Thyroid gland (tissue), 4 donors: ENCODE results near the gene FIBP. TPM values are rescaled to one million over a fixed set of nuclear protein-coding genes. Genes with fewer than 3 reads are reported as not detected.
A peak's percentile ranks its signal among the peaks of the same experiment; 100 is the strongest.

Source experiments
- DNase-seq, 2 donors: peaks; one replicate each; pipeline ENCODE4 v3.0.0-alpha.2; 2019
- H3K27ac ChIP-seq, 3 donors: fragments of 200-600 bp; sonication (generic); 1 replicate in 2 of 3; 2 replicates in 1 of 3; pipeline ENCODE4 v1.5.1; 2016 to 2019; ENCODE audit warnings: mild to moderate bottlenecking in 1 of 3, moderate library complexity in 1 of 3
- H3K27me3 ChIP-seq: fragments of 200-600 bp; sonication (generic); one replicate; pipeline ENCODE4 v1.5.1; 2019
- H3K36me3 ChIP-seq, 2 donors: fragments of 200-600 bp; sonication (generic); one replicate each; pipeline ENCODE4 v1.5.1; 2016 to 2019
- H3K4me1 ChIP-seq, 2 donors: fragments of 200-600 bp; sonication (generic); one replicate each; pipeline ENCODE4 v1.5.1; 2017 to 2019
- H3K4me3 ChIP-seq, 3 donors: fragments of 200-600 bp; sonication (generic); replicated peaks in 1 of 3; 1 replicate in 2 of 3; 2 replicates in 1 of 3; pipeline ENCODE4 v1.5.1; 2016; ENCODE audit warnings: mild to moderate bottlenecking in 1 of 3
- H3K9me3 ChIP-seq: fragments of 200-600 bp; sonication (generic); one replicate; pipeline ENCODE4 v1.5.1; 2017
- POLR2A ChIP-seq, 2 donors: fragments of 450-650 bp; IDR thresholded peaks; one replicate each; pipeline ENCODE4 v1.6.1; 2017; ENCODE audit warnings: antibody characterized with exemption in 2 of 2, mild to moderate bottlenecking in 2 of 2, moderate library complexity in 1 of 2
- WGBS, 2 donors: methylation state at CpG; one replicate each; pipeline ENCODE4 v1.1.5; 2017; 5-methylcytosine and 5-hydroxymethylcytosine counted together
- intact Hi-C: fragments of 100-400 bp; cut with DNase I; formaldehyde crosslinking; loops from one replicate; pipeline ENCODE4 v1.15.1; 2023
- total RNA-seq, 4 donors: library from RNA; depleted of rRNA; stranded (reverse); fragments of >200 nt; gene quantifications; one replicate each; pipeline ENCODE4 v1.2.3, GENCODE V29; 2016
- TF ChIP-seq, protein P1 (sequence below), 6 experiments: fragments of 200-600 bp in 3 of 6; fragments of 450-650 bp in 3 of 6; sonication (generic) in 3 of 6; IDR thresholded peaks; one replicate each; pipeline ENCODE4 v1.5.1; 2016 to 2019; ENCODE audit warnings: antibody characterized with exemption in 6 of 6, mild to moderate bottlenecking in 2 of 6, inconsistent platforms in 1 of 6, moderate library complexity in 1 of 6

Gene FIBP
- total RNA-seq, 4 donors from 2014 or later = 65.9 to 128 (median 109) TPM

DNA sequence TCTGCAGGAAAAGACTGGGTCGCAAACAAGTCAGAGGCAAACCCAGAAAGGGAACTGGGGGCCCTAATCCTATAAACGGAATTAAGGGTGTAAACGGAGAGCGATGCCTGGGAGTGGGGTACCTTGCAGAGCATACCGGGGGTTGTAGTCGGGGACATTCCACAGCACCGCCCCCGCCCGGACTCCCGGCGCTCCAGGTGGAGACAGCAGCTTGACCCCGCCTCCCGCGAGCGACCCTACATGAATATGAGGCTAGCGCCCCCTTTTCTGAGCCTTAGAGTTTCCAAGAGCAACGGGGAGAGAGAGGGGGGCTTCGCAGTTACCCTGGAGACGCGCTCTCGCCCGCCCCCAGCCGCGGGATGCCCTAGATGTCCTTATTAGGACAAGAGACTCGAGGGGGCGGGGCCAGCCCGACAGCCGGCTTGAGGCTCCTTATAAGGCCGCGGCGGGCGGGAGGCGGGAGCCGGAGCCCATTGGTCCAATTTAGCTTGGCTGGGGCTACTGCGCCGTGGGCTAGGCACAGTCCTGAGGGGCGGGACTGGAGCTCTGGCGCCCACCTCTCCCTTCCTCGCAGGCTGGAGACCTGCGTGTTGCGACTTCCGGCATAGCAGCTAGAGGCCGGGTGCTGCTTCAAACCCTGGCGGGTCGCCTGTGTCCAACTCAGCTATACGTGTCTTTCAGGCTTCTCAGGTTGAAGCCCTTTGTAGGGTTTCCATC lies 29.0 kb downstream of the FIBP start:
- TF ChIP-seq, protein P1, sequence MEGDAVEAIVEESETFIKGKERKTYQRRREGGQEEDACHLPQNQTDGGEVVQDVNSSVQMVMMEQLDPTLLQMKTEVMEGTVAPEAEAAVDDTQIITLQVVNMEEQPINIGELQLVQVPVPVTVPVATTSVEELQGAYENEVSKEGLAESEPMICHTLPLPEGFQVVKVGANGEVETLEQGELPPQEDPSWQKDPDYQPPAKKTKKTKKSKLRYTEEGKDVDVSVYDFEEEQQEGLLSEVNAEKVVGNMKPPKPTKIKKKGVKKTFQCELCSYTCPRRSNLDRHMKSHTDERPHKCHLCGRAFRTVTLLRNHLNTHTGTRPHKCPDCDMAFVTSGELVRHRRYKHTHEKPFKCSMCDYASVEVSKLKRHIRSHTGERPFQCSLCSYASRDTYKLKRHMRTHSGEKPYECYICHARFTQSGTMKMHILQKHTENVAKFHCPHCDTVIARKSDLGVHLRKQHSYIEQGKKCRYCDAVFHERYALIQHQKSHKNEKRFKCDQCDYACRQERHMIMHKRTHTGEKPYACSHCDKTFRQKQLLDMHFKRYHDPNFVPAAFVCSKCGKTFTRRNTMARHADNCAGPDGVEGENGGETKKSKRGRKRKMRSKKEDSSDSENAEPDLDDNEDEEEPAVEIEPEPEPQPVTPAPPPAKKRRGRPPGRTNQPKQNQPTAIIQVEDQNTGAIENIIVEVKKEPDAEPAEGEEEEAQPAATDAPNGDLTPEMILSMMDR (IDR thresholded peaks at IDR 0.05) = peak in 1 of 6 experiments; percentile 7
- TF ChIP-seq POLR2A (IDR thresholded peaks at IDR 0.05) = peak; percentile 63 to 97
- peaks cover 31 to 34% of the 10 kb centered on the region in 2 donors for H3K36me3 ChIP-seq
- H3K27me3 ChIP-seq = no peaks in the 10 kb centered on the region

DNA sequence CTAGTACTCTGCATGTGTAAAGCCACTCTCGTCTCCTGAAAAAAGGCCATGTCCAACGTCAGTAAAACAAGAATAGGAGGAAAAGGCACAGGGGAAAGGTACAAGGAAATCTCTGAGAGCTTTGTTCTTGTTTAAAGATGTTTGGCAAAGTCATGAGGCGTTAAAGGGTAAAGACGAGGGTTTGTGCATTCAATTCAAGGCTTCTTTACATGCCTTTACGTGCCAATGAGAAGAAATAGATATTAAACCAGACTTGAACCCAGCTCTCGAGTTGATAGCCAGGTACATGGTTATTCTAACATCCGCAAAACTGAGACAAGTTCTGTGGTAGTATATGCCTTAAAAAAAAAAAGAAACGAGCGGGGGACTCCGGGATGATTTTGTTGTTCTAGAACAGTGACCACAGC lies 29.6 kb downstream of the FIBP start:
- Histone ChIP-seq H3K4me3 (peak overlapping the region in 2 of 3 donors; percentile 17 to 84), H3K9me3 (no peaks in the 10 kb centered on the region), H3K4me1 (peaks cover 17 to 38% of the 10 kb centered on the region in 2 donors), H3K36me3 (peaks cover 31 to 34% of the 10 kb centered on the region in 2 donors), H3K27ac (peak overlapping the region; percentile 92 to 100 (median 99)), H3K27me3 (no peaks in the 10 kb centered on the region)
- DNase-seq = no peak
- intact Hi-C loops = no loop called here
- 1% methylated on average over 10 of the region's 10 CpGs for WGBS, 2 donors
- TF ChIP-seq, protein P1 (IDR thresholded peaks at IDR 0.05) = no peak
- TF ChIP-seq POLR2A (IDR thresholded peaks at IDR 0.05) = no peak

More for the DNA sequence above, 29.0 kb downstream of the FIBP start:
- H3K4me1 ChIP-seq = peaks cover 17 to 38% of the 10 kb centered on the region in 2 donors
- H3K9me3 ChIP-seq = no peaks in the 10 kb centered on the region
- peak overlapping the region; percentile 92 to 100 (median 99) for H3K27ac ChIP-seq
- intact Hi-C loops = no loop called here
- DNase-seq = peak; percentile 100
- H3K4me3 ChIP-seq = peak overlapping the region in 2 of 3 donors; percentile 77 to 84
- 0 to 1% methylated on average over 10 to 38 of the region's 46 CpGs for WGBS, 2 donors

DNA sequence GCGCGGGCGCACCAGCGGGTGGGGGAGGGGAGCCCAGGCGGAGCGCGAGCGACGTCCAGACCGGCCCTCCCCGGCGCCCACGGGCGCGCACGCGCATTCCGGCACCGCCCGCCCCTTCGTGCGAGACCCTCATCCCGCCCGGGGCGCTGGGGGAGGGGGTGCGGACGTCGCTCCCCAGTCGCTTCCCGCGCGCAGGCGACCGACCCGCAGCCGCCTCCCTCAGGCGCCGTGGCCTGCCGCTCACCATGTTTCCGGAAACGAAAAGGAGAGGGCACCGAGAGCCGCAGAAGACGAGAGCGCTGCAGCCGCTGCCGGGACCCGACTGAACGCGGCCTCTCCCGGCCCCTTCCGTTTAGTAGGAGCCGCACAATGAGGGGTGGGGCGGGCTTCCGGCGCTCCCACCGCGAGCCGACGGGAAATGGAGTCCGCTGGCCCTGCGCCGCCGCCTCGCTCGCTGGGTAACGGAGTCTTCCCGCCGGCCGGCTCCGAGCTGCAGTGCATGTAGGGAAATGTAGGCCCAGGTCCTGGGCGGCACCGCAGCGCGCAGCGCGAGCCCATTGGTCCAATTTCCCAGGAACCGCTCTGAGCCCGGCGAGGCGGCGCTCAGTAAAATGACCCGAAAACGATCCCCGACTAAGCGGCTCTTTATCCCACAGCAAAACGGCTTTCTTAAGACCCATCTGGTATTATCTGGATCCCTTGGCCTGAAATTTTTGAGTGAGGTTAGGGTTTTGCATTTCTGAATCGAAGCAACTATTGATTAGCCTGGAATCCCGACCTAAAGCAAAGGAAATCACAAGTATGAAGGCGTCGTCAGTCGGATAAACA lies 30.2 kb downstream of the FIBP start, which contains the start of gene CFL1:
TSS of gene CFL1 (minus strand) at position 328 of the 828 bp plus-strand sequence. CDS start at position 247, 81 bp downstream.
- H3K4me3 ChIP-seq = peak within 1 kb of the TSS; percentile 88 to 99 (median 98)
- peaks cover 31 to 35% of the 10 kb centered on the region in 2 donors for H3K36me3 ChIP-seq
- H3K4me1 ChIP-seq = peaks cover 17 to 38% of the 10 kb centered on the region in 2 donors
- intact Hi-C loops = no loop called here
- peak; percentile 99 for DNase-seq
- H3K9me3 ChIP-seq = no peaks in the 10 kb centered on the region
- WGBS, 2 donors = 0 to 1% methylated on average over 10 to 27 of the region's 92 CpGs
- no peaks in the 10 kb centered on the region for H3K27me3 ChIP-seq
- TF ChIP-seq, protein P1 (IDR thresholded peaks at IDR 0.05) = peak in 1 of 6 experiments; percentile 5
- TF ChIP-seq POLR2A (IDR thresholded peaks at IDR 0.05) = peak; percentile 77 to 98
- peak within 1 kb of the TSS; percentile 92 to 100 (median 99) for H3K27ac ChIP-seq

DNA sequence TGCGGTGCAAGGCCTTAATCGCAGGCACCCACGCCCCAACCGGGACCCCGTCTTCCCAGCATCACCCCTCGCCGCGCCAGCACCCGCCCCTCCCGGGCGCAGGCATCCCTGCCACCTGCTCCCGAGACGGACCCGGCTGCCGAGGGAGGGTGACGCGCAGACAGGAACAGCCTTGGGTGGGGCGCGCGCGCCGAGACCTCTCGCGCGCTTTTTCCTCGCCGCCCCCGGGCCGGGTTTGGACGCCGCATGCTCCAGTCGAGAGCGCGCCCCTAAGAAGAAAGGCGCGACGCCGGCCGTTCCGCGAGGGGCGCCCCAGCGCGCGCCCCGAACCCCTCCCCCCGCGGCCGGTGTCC lies 30.8 kb downstream of the FIBP start:
- WGBS, 2 donors = 0 to 2% methylated on average over 11 to 26 of the region's 49 CpGs
- no peak for TF ChIP-seq POLR2A (IDR thresholded peaks at IDR 0.05)
- TF ChIP-seq, protein P1 (IDR thresholded peaks at IDR 0.05) = no peak
- no peaks in the 10 kb centered on the region for H3K27me3 ChIP-seq
- peaks cover 32 to 38% of the 10 kb centered on the region in 2 donors for H3K36me3 ChIP-seq
- H3K4me1 ChIP-seq = peaks cover 17 to 38% of the 10 kb centered on the region in 2 donors
- peak overlapping the region; percentile 88 to 99 (median 98) for H3K4me3 ChIP-seq
- peak in 1 of 2 donors; percentile 31 for DNase-seq
- intact Hi-C loops = no loop called here
- H3K27ac ChIP-seq = peak overlapping the region; percentile 83 to 99 (median 86)
- no peaks in the 10 kb centered on the region for H3K9me3 ChIP-seq
